Endodermal cell (in vitro differentiated cells): ENCODE data around the gene TNS2. TPM values are rescaled to one million over a fixed set of nuclear protein-coding genes. Genes with fewer than 3 reads are reported as not detected.
A peak's percentile ranks its signal among the peaks of the same experiment; 100 is the strongest.

Experiments
- DNase-seq: peaks from one replicate; pipeline ENCODE4 v3.0.0-alpha.2; 2017
- H3K27ac ChIP-seq: 2 replicates; pipeline ENCODE4 v1.5.1; 2013; ENCODE audit warnings: mild to moderate bottlenecking, low read depth, low read length, moderate library complexity
- H3K27me3 ChIP-seq: 2 replicates; pipeline ENCODE4 v1.6.1; 2013; ENCODE audit warnings: mild to moderate bottlenecking, low read length, moderate library complexity; ENCODE audit not compliant: insufficient read depth, control insufficient read depth, poor library complexity, severe bottlenecking
- H3K36me3 ChIP-seq: 2 replicates; pipeline ENCODE4 v1.7.0; 2013; ENCODE audit warnings: mild to moderate bottlenecking, low read length, moderate library complexity; ENCODE audit not compliant: control insufficient read depth, insufficient read depth
- H3K4me1 ChIP-seq: one replicate; pipeline ENCODE4 v1.7.0; 2013; ENCODE audit warnings: low read length; ENCODE audit not compliant: control insufficient read depth, insufficient read depth
- H3K4me3 ChIP-seq: 2 replicates; pipeline ENCODE4 v1.5.1; 2013; ENCODE audit warnings: mild to moderate bottlenecking, low read length, moderate library complexity
- H3K9ac ChIP-seq: 2 replicates; pipeline ENCODE4 v1.6.1; 2013; ENCODE audit warnings: mild to moderate bottlenecking, low read length, moderate library complexity; ENCODE audit not compliant: poor library complexity, severe bottlenecking; ENCODE audit errors: extremely low read depth
- H3K9me3 ChIP-seq: 2 replicates; pipeline ENCODE4 v1.6.1; 2013; ENCODE audit warnings: mild to moderate bottlenecking, low read length, moderate library complexity; ENCODE audit not compliant: control insufficient read depth
- H3K27ac Mint-ChIP-seq: 2 replicates; pipeline ENCODE4 v1.8.0; 2020; ENCODE audit warnings: mixed read lengths
- H3K27me3 Mint-ChIP-seq: 2 replicates; pipeline ENCODE4 v1.8.0; 2021; ENCODE audit warnings: mild to moderate bottlenecking, mixed read lengths; ENCODE audit not compliant: insufficient read depth
- H3K36me3 Mint-ChIP-seq: 2 replicates; pipeline ENCODE4 v1.8.0; 2020; ENCODE audit warnings: low read depth, mixed read lengths
- H3K4me1 Mint-ChIP-seq: 2 replicates; pipeline ENCODE4 v1.8.0; 2020; ENCODE audit warnings: mixed read lengths
- H3K4me3 Mint-ChIP-seq: 2 replicates; pipeline ENCODE4 v1.8.0; 2020; ENCODE audit warnings: mild to moderate bottlenecking, moderate library complexity, mixed read lengths
- H3K9me3 Mint-ChIP-seq: 2 replicates; pipeline ENCODE4 v1.8.0; 2020; ENCODE audit warnings: mild to moderate bottlenecking, mixed read lengths
- CTCF ChIP-seq: fragments of 200-600 bp; sonication (generic); conservative IDR thresholded peaks from 2 replicates; pipeline ENCODE4 v1.5.0; 2021; ENCODE audit warnings: antibody characterized with exemption, mild to moderate bottlenecking
- WGBS, 2 experiments: methylation state at CpG; one replicate each; pipeline versions ENCODE4 v1.1.5 to v1.1.7; 2013; ENCODE audit warnings: missing lambda C conversion rate in 2 of 2, mixed read lengths in 1 of 2; ENCODE audit not compliant: insufficient coverage in 1 of 2, insufficient read length in 1 of 2; 5-methylcytosine and 5-hydroxymethylcytosine counted together
- total RNA-seq, 2 donors: library from RNA; stranded (reverse); fragmentation: NEBNext Ultra II Directional in 1 of 2; extraction: Animal tissue kit (Norgen Biotek cat#: 25700) in 1 of 2; gene quantifications; 2 replicates in 1 of 2; 3 replicates in 1 of 2; pipeline ENCODE4 v1.2.1, GENCODE V29; 2021

Gene TNS2
- total RNA-seq, 2 donors from 2014 or later = 10.2 to 12.6 TPM

GRCh38 chr12:53056296-53056695 is 6.4 kb downstream of the TNS2 start:
- H3K4me3 Mint-ChIP-seq = no peak overlapping the region
- no peak for DNase-seq
- Histone ChIP-seq H3K4me3 (no peak overlapping the region), H3K27me3 (no peaks in the 10 kb centered on the region), H3K36me3 (peaks cover 20% of the 10 kb centered on the region), H3K9ac (no peak overlapping the region), H3K4me1 (peaks cover 5% of the 10 kb centered on the region), H3K27ac (no peak overlapping the region), H3K9me3 (no peaks in the 10 kb centered on the region)
- H3K36me3 Mint-ChIP-seq = peaks cover 5% of the 10 kb centered on the region
- no peak overlapping the region for H3K27ac Mint-ChIP-seq
- no peak for TF ChIP-seq CTCF
- WGBS, 2 experiments = 87 to 89% methylated on average over 3 to 5 of the region's 5 CpGs
- H3K4me1 Mint-ChIP-seq = peaks cover 13% of the 10 kb centered on the region
- H3K9me3 Mint-ChIP-seq = no peaks in the 10 kb centered on the region
- peaks cover 17% of the 10 kb centered on the region for H3K27me3 Mint-ChIP-seq

GRCh38 chr12:53056901-53057300 is 7.0 kb downstream of the TNS2 start:
- no peak overlapping the region for H3K4me3 Mint-ChIP-seq
- WGBS, 2 experiments = 94 to 100% methylated on average over 6 to 7 of the region's 7 CpGs
- Histone ChIP-seq H3K27ac (no peak overlapping the region), H3K4me1 (no peaks in the 10 kb centered on the region), H3K9ac (no peak overlapping the region), H3K4me3 (no peak overlapping the region), H3K9me3 (no peaks in the 10 kb centered on the region), H3K36me3 (peaks cover 16% of the 10 kb centered on the region), H3K27me3 (no peaks in the 10 kb centered on the region)
- H3K36me3 Mint-ChIP-seq = peaks cover 4% of the 10 kb centered on the region
- no peak overlapping the region for H3K27ac Mint-ChIP-seq
- no peak for TF ChIP-seq CTCF
- H3K4me1 Mint-ChIP-seq = peaks cover 14% of the 10 kb centered on the region
- no peak for DNase-seq
- peaks cover 19% of the 10 kb centered on the region for H3K27me3 Mint-ChIP-seq
- H3K9me3 Mint-ChIP-seq = no peaks in the 10 kb centered on the region

- H3K9me3 ChIP-seq = no peaks in the 10 kb centered on the region
- Mint-ChIP-seq H3K27me3 (peaks cover 19% of the 10 kb centered on the region), H3K36me3 (no peaks in the 10 kb centered on the region), H3K4me3 (no peak overlapping the region), H3K9me3 (no peaks in the 10 kb centered on the region), H3K4me1 (peaks cover 10% of the 10 kb centered on the region), H3K27ac (no peak overlapping the region)
- H3K27me3 ChIP-seq = no peaks in the 10 kb centered on the region
- H3K4me1 ChIP-seq = no peaks in the 10 kb centered on the region
- 95 to 96% methylated on average over 12 to 13 of the region's 13 CpGs for WGBS, 2 experiments
- peak; percentile 47 for DNase-seq
- H3K36me3 ChIP-seq = peaks cover 11% of the 10 kb centered on the region
- no peak for TF ChIP-seq CTCF
- H3K4me3 ChIP-seq = no peak overlapping the region
- H3K9ac ChIP-seq = no peak overlapping the region
- H3K27ac ChIP-seq = no peak overlapping the region
These were observed 8.1 kb downstream of the TNS2 start for GRCh38 chr12:53057816-53058500.
